HEK293 (cell line): ENCODE data around the gene ZNF394.

Source experiments
- CTCF ChIA-PET: fragments of 350-600 bp; formaldehyde crosslinking; extraction: SDS; loops from one replicate; lab custom pipeline; 2021; ENCODE audit warnings: antibody characterized with exemption; lab: Yijun Ruan, JAX
- POLR2A ChIA-PET: fragments of 300-600 bp; formaldehyde crosslinking; extraction: SDS; loops from one replicate; lab custom pipeline; 2020; ENCODE audit warnings: antibody characterized with exemption, inconsistent platforms; lab: Yijun Ruan, JAX
- H3K27ac ChIP-seq: fragments of 200-500 bp; sonication (Bioruptor generic); 2 replicates; pipeline ENCODE4 v1.5.1; 2014; ENCODE audit warnings: low read depth, low read length, control low read depth, inconsistent platforms; ENCODE audit errors: extremely low read depth
- H3K36me3 ChIP-seq, 2 experiments: fragments of 200-500 bp in 1 of 2; sonication (Bioruptor generic) in 1 of 2; 1 replicate in 1 of 2; 2 replicates in 1 of 2; pipeline ENCODE4 v1.5.1; 2014 to 2017; ENCODE audit warnings: inconsistent platforms in 2 of 2, low read length in 2 of 2; ENCODE audit not compliant: control insufficient read depth in 2 of 2, insufficient read depth in 1 of 2
- H3K4me1 ChIP-seq: fragments of 200-500 bp; sonication (Bioruptor generic); 2 replicates; pipeline ENCODE4 v1.5.1; 2014; ENCODE audit warnings: mild to moderate bottlenecking, low read length, inconsistent platforms; ENCODE audit not compliant: control insufficient read depth, insufficient read depth
- H3K4me3 ChIP-seq: 2 replicates; pipeline ENCODE4 v1.5.1; 2011; ENCODE audit warnings: low read depth, mild to moderate bottlenecking, control low read depth, low read length, moderate library complexity
- H3K9me3 ChIP-seq: fragments of 200-500 bp; sonication (Bioruptor generic); 2 replicates; pipeline ENCODE4 v1.5.1; 2014; ENCODE audit warnings: low read depth, low read length, inconsistent platforms; ENCODE audit not compliant: control insufficient read depth, insufficient read depth
- CTCF ChIP-seq: fragments of 450-650 bp; formaldehyde crosslinking; IDR thresholded peaks from 2 replicates; pipeline ENCODE4 v1.5.1; 2016; ENCODE audit warnings: missing biosample characterization, missing genetic modification characterization
- EGR2 ChIP-seq: fragments of 450-650 bp; formaldehyde crosslinking; IDR thresholded peaks from 2 replicates; pipeline ENCODE4 v1.5.1; 2016; ENCODE audit warnings: low read depth, missing biosample characterization, missing genetic modification characterization
- GLI2 ChIP-seq: fragments of 450-650 bp; formaldehyde crosslinking; IDR thresholded peaks from 2 replicates; pipeline ENCODE4; 2017; ENCODE audit warnings: missing biosample characterization, missing genetic modification characterization, low read depth, borderline replicate concordance
- HOXA7 ChIP-seq: sonication (generic); formaldehyde crosslinking; IDR thresholded peaks from 2 replicates; pipeline ENCODE4 v1.8.1; 2022; ENCODE audit warnings: missing genetic modification reagents, borderline replicate concordance
- KLF1 ChIP-seq: fragments of 450-650 bp; formaldehyde crosslinking; IDR thresholded peaks from 2 replicates; pipeline ENCODE4 v1.5.1; 2016; ENCODE audit warnings: missing biosample characterization, missing genetic modification characterization
- OVOL3 ChIP-seq: fragments of 450-650 bp; formaldehyde crosslinking; IDR thresholded peaks from 2 replicates; pipeline ENCODE4 v1.5.1; 2016; ENCODE audit warnings: missing biosample characterization, missing genetic modification characterization
- SETDB1 ChIP-seq: IDR thresholded peaks from one replicate; pipeline ENCODE4 v1.6.1; 2017; ENCODE audit warnings: mild to moderate bottlenecking, low read length, moderate library complexity, mixed read lengths; ENCODE audit not compliant: insufficient read length
- SP3 ChIP-seq: fragments of 450-650 bp; formaldehyde crosslinking; IDR thresholded peaks from 2 replicates; pipeline ENCODE4 v1.5.1; 2016; ENCODE audit warnings: missing biosample characterization, missing genetic modification characterization
- ZFP37 ChIP-seq: fragments of 450-650 bp; formaldehyde crosslinking; IDR thresholded peaks from 2 replicates; pipeline ENCODE4 v1.5.1; 2016; ENCODE audit warnings: missing biosample characterization, missing genetic modification characterization
- ZNF140 ChIP-seq: fragments of 450-650 bp; formaldehyde crosslinking; IDR thresholded peaks from 2 replicates; pipeline ENCODE4 v1.5.1; 2016; ENCODE audit warnings: missing biosample characterization, missing genetic modification characterization
- ZNF16 ChIP-seq: fragments of 450-650 bp; formaldehyde crosslinking; IDR thresholded peaks from 2 replicates; pipeline ENCODE4 v1.5.1; 2016; ENCODE audit warnings: low read depth, missing biosample characterization, missing genetic modification characterization
- ZNF211 ChIP-seq: fragments of 450-650 bp; formaldehyde crosslinking; IDR thresholded peaks from 2 replicates; pipeline ENCODE4 v1.5.1; 2016; ENCODE audit warnings: low read depth, missing biosample characterization, missing genetic modification characterization
- ZNF23 ChIP-seq: fragments of 450-650 bp; formaldehyde crosslinking; IDR thresholded peaks from 2 replicates; pipeline ENCODE4 v1.5.1; 2016; ENCODE audit warnings: missing biosample characterization, missing genetic modification characterization, borderline replicate concordance
- ZNF239 ChIP-seq: fragments of 450-650 bp; formaldehyde crosslinking; IDR thresholded peaks from 2 replicates; pipeline ENCODE4 v1.5.1; 2016; ENCODE audit warnings: missing biosample characterization, missing genetic modification characterization
- ZNF416 ChIP-seq: fragments of 450-650 bp; formaldehyde crosslinking; IDR thresholded peaks from 2 replicates; pipeline ENCODE4 v1.5.1; 2016; ENCODE audit warnings: missing biosample characterization, missing genetic modification characterization
- ZNF449 ChIP-seq: fragments of 450-650 bp; formaldehyde crosslinking; IDR thresholded peaks from 2 replicates; pipeline ENCODE4 v1.5.1; 2017; ENCODE audit warnings: missing biosample characterization, mild to moderate bottlenecking, missing genetic modification characterization, moderate library complexity
- ZNF488 ChIP-seq: fragments of 450-650 bp; formaldehyde crosslinking; IDR thresholded peaks from 2 replicates; pipeline ENCODE4 v1.5.1; 2016; ENCODE audit warnings: missing biosample characterization, missing genetic modification characterization
- ZNF624 ChIP-seq: fragments of 450-650 bp; formaldehyde crosslinking; IDR thresholded peaks from 2 replicates; pipeline ENCODE4 v1.5.1; 2017; ENCODE audit warnings: missing biosample characterization, missing genetic modification characterization
- ZNF654 ChIP-seq: fragments of 450-650 bp; formaldehyde crosslinking; IDR thresholded peaks from 2 replicates; pipeline ENCODE4 v1.5.1; 2016; ENCODE audit warnings: low read depth, missing biosample characterization, missing genetic modification characterization
- ZNF747 ChIP-seq: fragments of 450-650 bp; formaldehyde crosslinking; IDR thresholded peaks from 2 replicates; pipeline ENCODE4 v1.5.1; 2016; ENCODE audit warnings: missing biosample characterization, missing genetic modification characterization
- ZNF76 ChIP-seq: fragments of 450-650 bp; formaldehyde crosslinking; IDR thresholded peaks from 2 replicates; pipeline ENCODE4; 2016; ENCODE audit warnings: low read depth, missing biosample characterization, missing genetic modification characterization, borderline replicate concordance
- ZNF792 ChIP-seq: fragments of 450-650 bp; formaldehyde crosslinking; IDR thresholded peaks from 2 replicates; pipeline ENCODE4 v1.5.1; 2016; ENCODE audit warnings: missing biosample characterization, missing genetic modification characterization

ZNF394 gene

DNA sequence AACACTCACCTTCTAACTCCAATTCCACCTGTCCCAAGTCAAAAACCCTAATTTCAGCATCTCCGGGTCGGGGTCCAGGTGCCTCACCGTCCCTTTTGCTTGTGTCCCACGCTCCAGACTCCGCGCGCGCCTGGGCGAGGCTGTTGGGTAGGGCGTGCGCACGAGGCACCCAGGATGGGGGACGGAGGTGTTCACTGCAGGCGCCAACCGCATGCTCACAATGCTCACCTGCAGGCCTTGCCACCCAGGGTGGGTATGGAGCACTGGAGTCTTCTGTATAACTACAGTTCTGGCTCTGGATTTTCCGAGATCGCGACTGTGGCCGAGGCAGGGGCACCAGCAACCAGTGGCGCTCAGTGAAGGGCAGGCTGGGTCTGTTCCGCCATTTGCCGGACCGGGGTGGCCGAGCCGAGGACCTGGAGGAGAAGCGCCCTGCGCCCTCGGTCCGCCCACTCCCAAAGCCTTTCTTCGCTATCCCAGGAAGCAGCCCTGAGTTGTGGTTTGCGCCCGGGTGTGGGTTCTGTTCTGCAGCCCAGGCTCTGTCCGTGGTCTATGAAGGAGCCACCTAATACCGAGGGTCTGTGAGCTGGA, 43.1 kb upstream of the ZNF394 start:
- H3K4me1 ChIP-seq = no peaks in the 10 kb centered on the region
- ChIA-PET POLR2A (interaction anchor here (0.5 to 1.0 kb wide), 2 partner anchors 9 to 522 kb away, joined by 3 to 6 read pairs; partner anchors contain the start of gene FAM200A), CTCF (interaction anchor here (0.6 kb wide), 1 partner anchor 683 kb away, joined by 3 read pairs; no protein-coding TSS in a partner anchor)
- TF ChIP-seq EGR2 (tag by site-specific recombination) = no peak
- H3K9me3 ChIP-seq = no peaks in the 10 kb centered on the region
- H3K27ac ChIP-seq = no peak overlapping the region
- H3K36me3 ChIP-seq = peaks cover 11 to 12% of the 10 kb centered on the region in 2 experiments
- no peak overlapping the region for H3K4me3 ChIP-seq

DNA sequence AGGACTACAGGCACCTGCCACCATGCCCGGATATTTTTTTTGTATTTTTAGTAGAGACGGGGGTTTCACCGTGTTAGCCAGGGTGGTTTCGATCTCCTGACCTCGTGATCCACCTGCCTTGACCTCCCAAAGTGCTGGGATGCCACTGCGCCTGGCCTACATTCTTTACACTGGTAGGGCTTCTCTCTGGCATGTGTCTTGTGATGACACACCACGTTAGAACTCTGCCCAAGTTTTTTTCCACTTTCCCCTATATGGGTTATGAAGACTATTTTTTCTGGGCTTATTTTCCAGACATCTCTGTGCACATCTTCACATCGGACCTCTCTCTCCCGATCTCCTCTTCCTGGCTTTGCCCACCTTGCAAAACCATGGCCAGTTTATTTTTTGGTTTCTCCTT, 41.1 kb upstream of the ZNF394 start:
- ChIA-PET CTCF (no interaction called here), POLR2A (interaction anchor here (0.9 kb wide), 1 partner anchor 16 kb away, joined by 3 read pairs; no protein-coding TSS in a partner anchor)
- Histone ChIP-seq H3K9me3 (no peaks in the 10 kb centered on the region), H3K4me3 (no peak overlapping the region), H3K36me3 (no peaks in the 10 kb centered on the region; a peak in 1 of 3 replicates), H3K27ac (no peak overlapping the region), H3K4me1 (no peaks in the 10 kb centered on the region)
- TF ChIP-seq ZNF747 (tag by site-specific recombination) (no peak), ZNF449 (tag by site-specific recombination) (peak; percentile 53; the same call in 1 of the 2 replicates), ZNF488 (no peak)

DNA sequence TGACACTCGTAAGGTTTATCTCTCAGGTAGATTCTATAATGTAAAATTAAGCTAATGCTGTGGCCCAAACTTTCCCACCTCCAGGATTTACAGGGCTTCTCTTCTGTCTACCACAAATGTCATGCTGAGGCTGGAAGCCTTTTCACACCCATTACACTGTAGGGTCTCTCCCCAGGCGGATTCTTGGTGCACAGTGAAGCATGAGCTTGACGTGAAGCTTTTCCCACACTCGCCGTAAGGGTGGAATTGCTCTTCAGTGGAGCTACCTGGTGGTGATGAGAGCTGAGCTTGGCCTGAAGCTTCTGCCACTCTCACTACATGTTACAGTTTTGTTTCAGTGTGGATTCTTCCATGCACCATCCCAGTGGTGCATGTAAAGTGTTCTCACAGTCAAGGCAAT, 40.5 kb upstream of the ZNF394 start:
- CTCF ChIA-PET = no interaction called here
- H3K27ac ChIP-seq = no peak overlapping the region
- no peak overlapping the region for H3K4me3 ChIP-seq
- TF ChIP-seq ZNF140 (tag by site-specific recombination) (peak; percentile 26; the same call in 1 of the 2 replicates), KLF1 (tag by site-specific recombination) (no peak), ZFP37 (tag by site-specific recombination) (no peak), SETDB1 (peak; percentile 80), ZNF792 (tag by site-specific recombination) (no peak), ZNF488 (no peak), ZNF624 (tag by site-specific recombination) (no peak)
- TF ChIP-seq, all 188 proteins: peak for 2
- no peaks in the 10 kb centered on the region; a peak in 1 of 3 replicates for H3K36me3 ChIP-seq
- POLR2A ChIA-PET = interaction anchor here (0.9 kb wide), 1 partner anchor 15 kb away, joined by 3 read pairs; no protein-coding TSS in a partner anchor
- no peaks in the 10 kb centered on the region for H3K4me1 ChIP-seq
- no peaks in the 10 kb centered on the region for H3K9me3 ChIP-seq

DNA sequence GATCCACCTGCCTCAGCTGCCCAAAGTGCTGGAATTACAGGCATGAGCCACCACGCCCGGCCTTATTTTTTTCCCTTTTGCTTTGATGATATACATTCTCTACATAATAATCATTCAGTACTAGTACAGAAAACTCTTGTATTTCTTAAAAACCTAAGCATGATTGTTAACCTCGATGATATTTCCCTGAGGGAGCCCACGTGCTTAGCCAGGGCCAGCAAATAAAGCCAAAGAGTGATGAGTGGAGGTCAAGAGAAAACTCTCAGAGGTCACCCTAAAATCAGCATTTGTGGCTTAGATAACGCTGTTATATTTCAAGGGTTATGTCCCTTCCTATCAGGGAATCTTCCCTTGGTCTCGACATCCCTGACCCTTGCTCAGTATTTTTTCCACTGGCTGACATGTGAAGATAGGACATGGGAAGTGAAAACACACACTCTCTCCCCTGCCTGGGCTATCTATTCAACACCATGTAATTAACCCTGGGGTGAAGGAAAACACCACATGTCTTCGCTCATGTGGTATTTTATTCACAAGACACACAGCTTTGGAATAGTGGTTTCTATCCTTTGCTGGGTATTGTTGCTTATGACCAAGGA, 39.2 kb upstream of the ZNF394 start:
- Histone ChIP-seq H3K27ac (no peak overlapping the region), H3K4me3 (no peak overlapping the region), H3K9me3 (no peaks in the 10 kb centered on the region), H3K4me1 (no peaks in the 10 kb centered on the region), H3K36me3 (no peaks in the 10 kb centered on the region)
- POLR2A ChIA-PET = interaction anchor here (0.6 kb wide), 1 partner anchor 33 kb away, joined by 3 read pairs; no protein-coding TSS in a partner anchor
- CTCF ChIA-PET = no interaction called here
- no peak for TF ChIP-seq ZNF654 (tag by site-specific recombination)
- no peak for TF ChIP-seq ZNF140 (tag by site-specific recombination)
- no peak for TF ChIP-seq ZNF416 (tag by site-specific recombination)
- no peak for TF ChIP-seq ZNF239 (tag by site-specific recombination)
- TF ChIP-seq SP3 (tag by site-specific recombination) = no peak
- TF ChIP-seq OVOL3 (tag by site-specific recombination) = no peak
- TF ChIP-seq CTCF = no peak
- no peak for TF ChIP-seq HOXA7 (CRISPR knock-in tag)
- TF ChIP-seq ZNF16 (tag by site-specific recombination) = no peak
- TF ChIP-seq GLI2 (tag by site-specific recombination) = no peak
- no peak for TF ChIP-seq ZNF76
- TF ChIP-seq ZNF792 (tag by site-specific recombination) = no peak
- TF ChIP-seq ZNF23 (tag by site-specific recombination) = no peak
- TF ChIP-seq ZNF211 (tag by site-specific recombination) = no peak
